Fibroblast of lung (primary cell): Measurements from ENCODE around the gene CCDC50. TPM values are rescaled to one million over a fixed set of nuclear protein-coding genes. Genes with fewer than 3 reads are reported as not detected.
A peak's percentile ranks its signal among the peaks of the same experiment; 100 is the strongest.

Experiments used
- DNase-seq, 2 donors: peaks; one replicate each; pipeline versions ENCODE4 v3.0.0 to v3.0.0-alpha.2; 2010; ENCODE audit warnings: low read depth in 2 of 2
- H2AFZ ChIP-seq: 2 replicates; pipeline ENCODE4 v1.5.1; 2012; ENCODE audit warnings: low read length, control low read depth, inconsistent platforms
- H3K27ac ChIP-seq: 2 replicates; pipeline ENCODE4 v1.5.1; 2011; ENCODE audit warnings: low read length, control low read depth; ENCODE audit not compliant: insufficient read depth
- H3K27me3 ChIP-seq: 2 replicates; pipeline ENCODE4 v1.5.1; 2011; ENCODE audit warnings: mild to moderate bottlenecking, low read length; ENCODE audit not compliant: control insufficient read depth, insufficient read depth
- H3K36me3 ChIP-seq: 2 replicates; pipeline ENCODE4 v1.5.1; 2011; ENCODE audit warnings: low read length; ENCODE audit not compliant: control insufficient read depth, insufficient read depth
- H3K4me1 ChIP-seq: 2 replicates; pipeline ENCODE4 v1.5.1; 2011; ENCODE audit warnings: low read length; ENCODE audit not compliant: control insufficient read depth, insufficient read depth; ENCODE audit errors: extremely low read depth
- H3K4me2 ChIP-seq: 2 replicates; pipeline ENCODE4 v1.5.1; 2011; ENCODE audit warnings: low read length, control low read depth; ENCODE audit not compliant: insufficient read depth; ENCODE audit errors: extremely low read depth
- H3K4me3 ChIP-seq, 4 experiments: fragments of 200-600 bp in 1 of 4; sonication (generic) in 1 of 4; replicated peaks in 1 of 4; 2 replicates each; pipeline ENCODE4 v1.5.1; 2011 to 2016; ENCODE audit warnings: low read length in 4 of 4, low read depth in 3 of 4, mild to moderate bottlenecking in 3 of 4, control low read depth in 2 of 4, inconsistent platforms in 1 of 4, mixed read lengths in 1 of 4; ENCODE audit not compliant: insufficient read depth in 1 of 4; ENCODE audit errors: control extremely low read depth in 1 of 4
- H3K79me2 ChIP-seq: 2 replicates; pipeline ENCODE4 v1.5.1; 2012; ENCODE audit warnings: mild to moderate bottlenecking, low read length, inconsistent platforms; ENCODE audit not compliant: control insufficient read depth, insufficient read depth
- H3K9ac ChIP-seq: 2 replicates; pipeline ENCODE4 v1.5.1; 2011; ENCODE audit warnings: mild to moderate bottlenecking, low read length, control low read depth; ENCODE audit not compliant: insufficient read depth
- H3K9me3 ChIP-seq: 2 replicates; pipeline ENCODE4 v1.5.1; 2012; ENCODE audit warnings: low read depth, low read length; ENCODE audit not compliant: control insufficient read depth, insufficient read depth
- H4K20me1 ChIP-seq: 2 replicates; pipeline ENCODE4 v1.5.1; 2011; ENCODE audit warnings: low read length; ENCODE audit not compliant: control insufficient read depth, insufficient read depth; ENCODE audit errors: extremely low read depth
- CTCF ChIP-seq, 2 donors: IDR thresholded peaks in 1 of 2; conservative IDR thresholded peaks in 1 of 2; 1 replicate in 1 of 2; 2 replicates in 1 of 2; pipeline ENCODE4 v1.5.1; 2011 to 2012; ENCODE audit warnings: low read length in 2 of 2, control low read depth in 1 of 2, inconsistent platforms in 1 of 2, low read depth in 1 of 2, mild to moderate bottlenecking in 1 of 2
- EZH2 ChIP-seq: IDR thresholded peaks from 2 replicates; pipeline ENCODE4 v1.5.1; 2012; ENCODE audit warnings: low read length, control low read depth, mild to moderate bottlenecking; ENCODE audit errors: missing control alignments
- polyA plus RNA-seq, 2 donors: library from polyadenylated mRNA; depleted of rRNA in 1 of 2; stranded (reverse) in 1 of 2; unstranded in 1 of 2; fragments of >200 nt; gene quantifications; 2 replicates each; pipeline ENCODE4 v1.2.1, GENCODE V29; 2011 to 2012; ENCODE audit warnings: missing spikeins in 1 of 2
- total RNA-seq: library from RNA; depleted of rRNA; stranded (reverse); fragments of >200 nt; gene quantifications from 2 replicates; pipeline ENCODE4 v1.2.1, GENCODE V29; 2014

The CCDC50 gene
- total and polyA plus RNA-seq, 2 donors (not counting 1 experiment from before 2014, with no cell fraction given), result 109 to 114 TPM

GRCh38 chr3:191401775-191402357 is 72.7 kb downstream of the CCDC50 start:
- TF ChIP-seq CTCF (conservative IDR thresholded peaks at IDR 0.05 in 1 of 2, IDR thresholded peaks at IDR 0.05 in 1 of 2; ENCODE audit: low read depth in 1 of 2, low read length in 2 of 2) (no peak), EZH2 (no peak)
- Histone ChIP-seq H3K9me3 (no peaks in the 10 kb centered on the region), H3K4me3 (no peak overlapping the region), H3K4me1 (no peaks in the 10 kb centered on the region), H3K27ac (no peak overlapping the region), H3K27me3 (no peaks in the 10 kb centered on the region), H2AFZ (no peak overlapping the region), H3K79me2 (no peaks in the 10 kb centered on the region), H3K9ac (no peak overlapping the region), H4K20me1 (no peaks in the 10 kb centered on the region), H3K36me3 (no peaks in the 10 kb centered on the region), H3K4me2 (no peak overlapping the region)
- no peak for DNase-seq

- no peak for TF ChIP-seq CTCF (conservative IDR thresholded peaks at IDR 0.05 in 1 of 2, IDR thresholded peaks at IDR 0.05 in 1 of 2; ENCODE audit: low read depth in 1 of 2, low read length in 2 of 2)
- no peak for TF ChIP-seq EZH2
- Histone ChIP-seq H3K4me2 (no peak overlapping the region), H3K36me3 (no peaks in the 10 kb centered on the region), H3K4me3 (no peak overlapping the region), H3K27ac (no peak overlapping the region), H3K9me3 (no peaks in the 10 kb centered on the region), H3K27me3 (no peaks in the 10 kb centered on the region), H3K9ac (no peak overlapping the region), H4K20me1 (no peaks in the 10 kb centered on the region), H3K79me2 (no peaks in the 10 kb centered on the region), H3K4me1 (peaks cover 3% of the 10 kb centered on the region), H2AFZ (no peak overlapping the region)
- DNase-seq, result no peak
Measured at GRCh38 chr3:191409791-191410359, 80.7 kb downstream of the CCDC50 start.

GRCh38 chr3:191412759-191413158 is 83.6 kb downstream of the CCDC50 start:
- Histone ChIP-seq H3K4me1 (peaks cover 3% of the 10 kb centered on the region), H3K27ac (peak overlapping the region; percentile 43), H4K20me1 (no peaks in the 10 kb centered on the region), H3K9me3 (no peaks in the 10 kb centered on the region), H3K36me3 (no peaks in the 10 kb centered on the region), H3K4me3 (no peak overlapping the region), H2AFZ (peak overlapping the region; percentile 44), H3K27me3 (no peaks in the 10 kb centered on the region), H3K4me2 (peak overlapping the region; percentile 54), H3K9ac (no peak overlapping the region), H3K79me2 (no peaks in the 10 kb centered on the region)
- TF ChIP-seq EZH2 (no peak), CTCF (conservative IDR thresholded peaks at IDR 0.05 in 1 of 2, IDR thresholded peaks at IDR 0.05 in 1 of 2; ENCODE audit: low read depth in 1 of 2, low read length in 2 of 2) (no peak)
- DNase-seq, result peak; percentile 80 to 92
